COLO668 (cell line): ENCODE results near the gene SMYD4.

Source experiments
- DNase-seq: peaks from one replicate; lab custom pipeline; 2025; ENCODE audit not compliant: unreplicated experiment; lab: John Stamatoyannopoulos, UW

The SMYD4 gene

DNA sequence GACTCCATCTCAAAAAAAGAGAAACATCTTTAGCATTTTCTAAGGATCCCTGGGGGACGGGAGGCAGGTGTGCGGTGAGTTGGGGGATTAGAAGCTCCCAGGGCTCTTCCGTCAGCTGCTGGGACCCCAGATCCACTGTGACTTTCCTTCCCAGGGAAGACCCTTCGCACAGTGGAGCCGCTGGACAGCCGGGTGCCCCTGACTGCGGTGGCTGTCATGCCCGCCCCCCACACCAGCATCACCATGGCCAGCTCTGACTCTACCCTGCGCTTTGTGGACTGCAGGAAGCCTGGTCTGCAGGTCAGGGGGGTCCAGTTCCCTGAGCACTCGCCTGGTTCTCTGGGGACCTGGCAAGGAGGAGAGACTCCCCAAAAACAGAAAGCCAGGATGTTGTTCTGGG is 94.3 kb downstream of the SMYD4 start:
- DNase-seq = no peak

GRCh38 chr17:1733759-1734158 is 95.9 kb downstream of the SMYD4 start:
- no peak for DNase-seq

DNA sequence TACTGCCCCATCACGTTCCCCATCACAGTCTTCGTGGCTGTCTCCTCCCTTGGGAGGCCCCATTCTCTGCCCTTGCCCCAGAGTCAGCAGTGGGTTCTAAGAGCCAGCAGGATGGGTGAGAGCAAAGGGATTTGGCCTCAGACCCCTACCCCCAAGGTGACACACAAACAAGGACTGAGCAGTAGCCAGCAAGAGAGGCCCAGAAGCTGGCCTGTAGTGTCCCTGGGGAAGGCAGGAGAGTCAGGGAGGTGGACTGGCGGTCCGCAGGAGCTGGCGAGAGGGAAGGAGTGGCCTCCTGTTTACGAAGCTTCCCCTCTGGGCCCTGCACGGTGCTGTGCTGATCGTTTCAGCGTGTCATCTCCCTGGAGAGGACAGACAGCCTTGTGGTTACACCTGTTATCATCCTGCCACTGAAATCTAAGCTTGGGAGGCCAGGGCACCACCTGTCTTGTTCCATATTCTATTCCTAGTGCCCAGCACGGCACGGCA is 96.8 kb downstream of the SMYD4 start:
- DNase-seq = no peak

DNA sequence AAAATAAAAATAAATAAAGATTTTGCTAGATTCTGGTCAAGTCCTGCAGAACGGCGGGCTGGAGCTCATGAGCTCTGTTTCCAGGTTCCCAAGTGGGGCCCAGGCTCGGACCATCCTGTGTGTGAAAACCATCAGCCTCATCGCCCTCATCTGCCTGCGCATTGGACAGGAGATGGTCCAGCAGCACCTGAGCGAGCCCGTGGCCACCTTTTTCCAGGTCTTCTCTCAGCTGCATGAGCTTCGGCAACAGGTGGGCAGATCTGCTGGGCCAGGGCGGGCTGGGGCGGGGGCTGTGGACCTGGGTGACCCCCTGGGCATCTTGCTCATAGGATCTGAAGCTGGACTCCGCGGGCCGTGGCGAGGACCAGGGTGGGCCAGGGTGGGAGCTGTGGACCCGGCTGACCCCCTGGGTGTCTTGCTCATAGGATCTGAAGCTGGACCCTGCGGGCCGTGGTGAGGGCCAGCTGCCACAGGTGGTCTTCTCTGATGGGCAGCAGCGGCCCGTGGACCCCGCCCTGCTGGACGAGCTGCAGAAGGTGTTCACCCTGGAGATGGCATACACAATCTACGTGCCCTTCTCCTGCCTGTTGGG is 97.4 kb downstream of the SMYD4 start:
- no peak for DNase-seq

GRCh38 chr17:1731194-1731506 is 98.6 kb downstream of the SMYD4 start:
- DNase-seq = no peak

GRCh38 chr17:1730326-1731193 is 99.1 kb downstream of the SMYD4 start:
- DNase-seq = no peak

- DNase-seq = no peak
Measured at GRCh38 chr17:1729966-1730325, 99.8 kb downstream of the SMYD4 start.
